ENCODE results near the gene ANO4.
A peak's percentile ranks its signal among the peaks of the same experiment; 100 is the strongest.

Gene ANO4

DNA sequence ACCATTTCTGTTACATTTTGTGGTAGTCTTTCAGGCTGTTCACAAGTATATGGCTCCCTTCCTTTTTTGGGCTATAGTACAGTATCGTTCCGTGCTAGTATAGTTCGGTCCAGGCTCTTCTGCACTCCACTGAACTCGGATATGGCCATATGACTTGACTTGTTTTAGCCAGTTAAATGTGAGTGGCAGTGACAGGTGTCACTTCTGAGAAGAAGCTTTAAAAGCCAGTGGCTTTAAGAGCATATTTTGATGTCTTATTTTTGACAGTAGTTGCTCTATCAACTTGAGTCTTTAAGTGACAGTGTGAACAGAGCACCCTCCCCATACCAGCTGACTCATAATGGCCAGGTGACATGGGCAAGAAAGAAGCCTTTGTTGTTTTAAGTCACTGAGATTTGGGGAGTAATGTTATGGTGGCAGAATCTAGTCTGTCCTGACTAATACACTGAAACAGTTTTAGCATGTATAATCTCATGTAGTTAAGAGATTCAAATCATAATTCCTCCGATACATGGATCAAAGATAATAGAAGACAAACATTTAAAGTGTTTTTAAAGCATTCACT is 64.6 kb downstream of the ANO4 start:
- ATAC-seq (ENCODE audit: low read depth) (no peak), DNase-seq (ENCODE audit: low spot score) (no peak)
- peak overlapping the region; percentile 5 for H3K27ac ChIP-seq (ENCODE audit: poor library complexity, severe bottlenecking)
- TF ChIP-seq, protein P1, sequence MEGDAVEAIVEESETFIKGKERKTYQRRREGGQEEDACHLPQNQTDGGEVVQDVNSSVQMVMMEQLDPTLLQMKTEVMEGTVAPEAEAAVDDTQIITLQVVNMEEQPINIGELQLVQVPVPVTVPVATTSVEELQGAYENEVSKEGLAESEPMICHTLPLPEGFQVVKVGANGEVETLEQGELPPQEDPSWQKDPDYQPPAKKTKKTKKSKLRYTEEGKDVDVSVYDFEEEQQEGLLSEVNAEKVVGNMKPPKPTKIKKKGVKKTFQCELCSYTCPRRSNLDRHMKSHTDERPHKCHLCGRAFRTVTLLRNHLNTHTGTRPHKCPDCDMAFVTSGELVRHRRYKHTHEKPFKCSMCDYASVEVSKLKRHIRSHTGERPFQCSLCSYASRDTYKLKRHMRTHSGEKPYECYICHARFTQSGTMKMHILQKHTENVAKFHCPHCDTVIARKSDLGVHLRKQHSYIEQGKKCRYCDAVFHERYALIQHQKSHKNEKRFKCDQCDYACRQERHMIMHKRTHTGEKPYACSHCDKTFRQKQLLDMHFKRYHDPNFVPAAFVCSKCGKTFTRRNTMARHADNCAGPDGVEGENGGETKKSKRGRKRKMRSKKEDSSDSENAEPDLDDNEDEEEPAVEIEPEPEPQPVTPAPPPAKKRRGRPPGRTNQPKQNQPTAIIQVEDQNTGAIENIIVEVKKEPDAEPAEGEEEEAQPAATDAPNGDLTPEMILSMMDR (IDR thresholded peaks at IDR 0.05; ENCODE audit: poor library complexity, severe bottlenecking): no peak
- H3K4me1 ChIP-seq (ENCODE audit: insufficient read depth, poor library complexity, severe bottlenecking): peaks cover 13% of the 10 kb centered on the region
- H3K4me3 ChIP-seq (ENCODE audit: severe bottlenecking): no peak overlapping the region
- no peaks in the 10 kb centered on the region for H3K36me3 ChIP-seq (ENCODE audit: low read depth)
- H3K27me3 ChIP-seq (ENCODE audit: insufficient read depth, poor library complexity, severe bottlenecking): no peaks in the 10 kb centered on the region
- H3K9me3 ChIP-seq (ENCODE audit: severe bottlenecking): no peaks in the 10 kb centered on the region

- no peaks in the 10 kb centered on the region for H3K9me3 ChIP-seq (ENCODE audit: severe bottlenecking)
- no peak overlapping the region for H3K4me3 ChIP-seq (ENCODE audit: severe bottlenecking)
- H3K27me3 ChIP-seq (ENCODE audit: insufficient read depth, poor library complexity, severe bottlenecking): no peaks in the 10 kb centered on the region
- peaks cover 13% of the 10 kb centered on the region for H3K4me1 ChIP-seq (ENCODE audit: insufficient read depth, poor library complexity, severe bottlenecking)
- H3K36me3 ChIP-seq (ENCODE audit: low read depth): no peaks in the 10 kb centered on the region
- peak; percentile 63 for ATAC-seq (ENCODE audit: low read depth)
- peak overlapping the region; percentile 32 for H3K27ac ChIP-seq (ENCODE audit: poor library complexity, severe bottlenecking)
- TF ChIP-seq, protein P1 (IDR thresholded peaks at IDR 0.05; ENCODE audit: poor library complexity, severe bottlenecking): no peak
- no peak for DNase-seq (ENCODE audit: low spot score)
Observed at GRCh38 chr12:100860611-100861010, 66.0 kb downstream of the ANO4 start.

DNA sequence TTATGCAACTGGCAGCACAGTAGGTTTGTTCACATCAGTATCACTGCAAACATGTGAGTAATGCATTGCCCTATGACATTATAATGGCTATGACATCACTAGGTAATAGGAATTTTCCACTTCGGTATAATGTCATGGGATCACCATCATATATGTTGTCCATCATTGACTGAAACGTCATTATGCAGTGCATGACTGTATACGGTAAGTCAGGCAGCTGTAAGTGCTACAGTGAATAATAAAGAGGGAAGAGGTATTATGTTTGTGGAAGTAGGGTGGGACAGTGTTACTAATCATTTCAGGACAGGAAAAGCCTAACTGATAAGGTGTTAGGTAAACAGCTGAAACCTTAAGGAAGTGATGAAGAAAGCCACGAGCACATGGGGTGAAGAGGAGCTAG is 68.1 kb downstream of the ANO4 start:
- no peak overlapping the region for H3K4me3 ChIP-seq (ENCODE audit: severe bottlenecking)
- H3K4me1 ChIP-seq (ENCODE audit: insufficient read depth, poor library complexity, severe bottlenecking): peaks cover 10% of the 10 kb centered on the region
- no peak for DNase-seq (ENCODE audit: low spot score)
- H3K27me3 ChIP-seq (ENCODE audit: insufficient read depth, poor library complexity, severe bottlenecking): no peaks in the 10 kb centered on the region
- no peak overlapping the region for H3K27ac ChIP-seq (ENCODE audit: poor library complexity, severe bottlenecking)
- ATAC-seq (ENCODE audit: low read depth): no peak
- no peaks in the 10 kb centered on the region for H3K36me3 ChIP-seq (ENCODE audit: low read depth)
- TF ChIP-seq, protein P1 (IDR thresholded peaks at IDR 0.05; ENCODE audit: poor library complexity, severe bottlenecking): no peak
- H3K9me3 ChIP-seq (ENCODE audit: severe bottlenecking): no peaks in the 10 kb centered on the region

DNA sequence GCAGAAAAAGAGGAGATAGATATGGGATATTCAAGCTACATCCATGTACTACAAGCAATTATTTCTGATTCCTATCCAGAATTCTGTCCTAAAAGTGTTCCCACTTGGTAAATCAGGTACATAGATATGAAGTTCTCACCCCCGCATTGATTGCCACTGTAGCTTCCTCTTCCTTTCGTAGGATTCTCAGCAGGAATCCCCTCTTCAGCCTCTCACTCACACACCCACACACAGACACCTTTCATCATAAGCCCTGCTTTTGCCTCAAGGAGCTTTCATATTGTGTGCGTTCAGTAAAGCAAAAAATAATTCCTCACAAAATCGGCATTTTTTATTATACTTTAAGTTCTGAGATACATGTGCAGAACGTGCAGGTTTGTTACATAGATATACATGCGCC is 69.8 kb downstream of the ANO4 start:
- ATAC-seq (ENCODE audit: low read depth) (no peak), DNase-seq (ENCODE audit: low spot score) (no peak)
- H3K27me3 ChIP-seq (ENCODE audit: insufficient read depth, poor library complexity, severe bottlenecking): no peaks in the 10 kb centered on the region
- no peaks in the 10 kb centered on the region for H3K36me3 ChIP-seq (ENCODE audit: low read depth)
- TF ChIP-seq, protein P1 (IDR thresholded peaks at IDR 0.05; ENCODE audit: poor library complexity, severe bottlenecking): no peak
- H3K27ac ChIP-seq (ENCODE audit: poor library complexity, severe bottlenecking): no peak overlapping the region
- H3K4me3 ChIP-seq (ENCODE audit: severe bottlenecking): no peak overlapping the region
- peaks cover 5% of the 10 kb centered on the region for H3K4me1 ChIP-seq (ENCODE audit: insufficient read depth, poor library complexity, severe bottlenecking)
- no peaks in the 10 kb centered on the region for H3K9me3 ChIP-seq (ENCODE audit: severe bottlenecking)

- Histone ChIP-seq H3K4me3 (ENCODE audit: severe bottlenecking) (no peak overlapping the region), H3K27me3 (ENCODE audit: insufficient read depth, poor library complexity, severe bottlenecking) (no peaks in the 10 kb centered on the region), H3K4me1 (ENCODE audit: insufficient read depth, poor library complexity, severe bottlenecking) (no peaks in the 10 kb centered on the region), H3K9me3 (ENCODE audit: severe bottlenecking) (no peaks in the 10 kb centered on the region), H3K36me3 (ENCODE audit: low read depth) (no peaks in the 10 kb centered on the region), H3K27ac (ENCODE audit: poor library complexity, severe bottlenecking) (no peak overlapping the region)
- ATAC-seq (ENCODE audit: low read depth): peak; percentile 91
- no peak for DNase-seq (ENCODE audit: low spot score)
- TF ChIP-seq, protein P1 (IDR thresholded peaks at IDR 0.05; ENCODE audit: poor library complexity, severe bottlenecking): no peak
Observed at GRCh38 chr12:100867639-100868393, 73.2 kb downstream of the ANO4 start.

Measured in RWPE2 (cell line).